Liver (tissue), 9 donors: Measurements from ENCODE around the gene DNAH8. TPM values are rescaled to one million over a fixed set of nuclear protein-coding genes. Genes with fewer than 3 reads are reported as not detected.

Experiments
- DNase-seq: peaks from one replicate; pipeline ENCODE4 v3.0.0-alpha.2; 2017; ENCODE audit warnings: low spot score
- H3K27ac ChIP-seq, 2 donors: one replicate each; pipeline ENCODE4 v1.7.0; 2013; ENCODE audit warnings: inconsistent platforms in 2 of 2, low read length in 2 of 2, control low read depth in 1 of 2, low read depth in 1 of 2, mild to moderate bottlenecking in 1 of 2
- H3K27me3 ChIP-seq, 4 donors: one replicate each; pipeline versions ENCODE4 v1.6.1 to v1.7.0; 2013; ENCODE audit warnings: low read length in 3 of 4, inconsistent platforms in 1 of 4, mild to moderate bottlenecking in 1 of 4, moderate library complexity in 1 of 4; ENCODE audit not compliant: control insufficient read depth in 4 of 4, insufficient read depth in 4 of 4
- H3K36me3 ChIP-seq, 4 donors: one replicate each; pipeline versions ENCODE4 v1.6.1 to v1.7.0; 2013; ENCODE audit warnings: low read length in 3 of 4, mild to moderate bottlenecking in 3 of 4, low read depth in 1 of 4, moderate library complexity in 1 of 4; ENCODE audit not compliant: control insufficient read depth in 4 of 4, insufficient read depth in 3 of 4
- H3K4me1 ChIP-seq, 4 donors: one replicate each; pipeline versions ENCODE4 v1.6.1 to v1.7.0; 2013; ENCODE audit warnings: low read length in 3 of 4, mild to moderate bottlenecking in 3 of 4, moderate library complexity in 1 of 4; ENCODE audit not compliant: control insufficient read depth in 4 of 4, insufficient read depth in 4 of 4
- H3K4me3 ChIP-seq, 3 donors: one replicate each; pipeline versions ENCODE4 v1.6.1 to v1.7.0; 2013; ENCODE audit warnings: low read length in 3 of 3, control low read depth in 1 of 3, low read depth in 1 of 3, mild to moderate bottlenecking in 1 of 3
- H3K9ac ChIP-seq, 2 donors: one replicate each; pipeline ENCODE4 v1.7.0; 2013; ENCODE audit warnings: low read length in 2 of 2, mild to moderate bottlenecking in 2 of 2, moderate library complexity in 2 of 2, control low read depth in 1 of 2, low read depth in 1 of 2
- H3K9me3 ChIP-seq, 4 donors: one replicate each; pipeline versions ENCODE4 v1.6.1 to v1.7.0; 2013; ENCODE audit warnings: low read length in 3 of 4; ENCODE audit not compliant: control insufficient read depth in 4 of 4
- ATF3 ChIP-seq: IDR thresholded peaks from 2 replicates; pipeline ENCODE4 v1.6.1; 2016; ENCODE audit warnings: antibody characterized with exemption
- CTCF ChIP-seq: fragments of 150-350 bp; IDR thresholded peaks from 2 replicates; pipeline ENCODE4 v1.5.1; 2017; ENCODE audit warnings: improper control_type of control experiment, low read depth, low read length; ENCODE audit not compliant: missing input control
- EGR1 ChIP-seq, 2 donors: IDR thresholded peaks; 2 replicates each; pipeline ENCODE4 v1.6.1; 2016 to 2018; ENCODE audit warnings: antibody characterized with exemption in 2 of 2, low read depth in 2 of 2
- FOXA1 ChIP-seq: IDR thresholded peaks from 2 replicates; pipeline ENCODE4 v1.6.1; 2016; ENCODE audit warnings: antibody characterized with exemption
- FOXA2 ChIP-seq: IDR thresholded peaks from 2 replicates; pipeline ENCODE4 v1.6.1; 2016; ENCODE audit warnings: antibody characterized with exemption
- GABPA ChIP-seq, 2 donors: IDR thresholded peaks in 1 of 2; conservative IDR thresholded peaks in 1 of 2; 2 replicates each; pipeline ENCODE4 v1.6.1; 2016; ENCODE audit warnings: antibody characterized with exemption in 2 of 2, mild to moderate bottlenecking in 1 of 2, moderate library complexity in 1 of 2
- HNF4A ChIP-seq, 2 donors: conservative IDR thresholded peaks; 2 replicates each; pipeline ENCODE4 v1.6.1; 2016; ENCODE audit warnings: antibody characterized with exemption in 2 of 2, mild to moderate bottlenecking in 2 of 2
- HNF4G ChIP-seq: IDR thresholded peaks from 2 replicates; pipeline ENCODE4 v1.6.1; 2016; ENCODE audit warnings: antibody characterized with exemption
- JUND ChIP-seq, 2 donors: IDR thresholded peaks; 2 replicates each; pipeline ENCODE4 v1.6.1; 2016; ENCODE audit warnings: antibody characterized with exemption in 2 of 2
- MAX ChIP-seq: IDR thresholded peaks from 2 replicates; pipeline ENCODE4 v1.6.1; 2016; ENCODE audit warnings: antibody characterized with exemption
- NR2F2 ChIP-seq: IDR thresholded peaks from 2 replicates; pipeline ENCODE4 v1.6.1; 2016; ENCODE audit warnings: antibody characterized with exemption
- RAD21 ChIP-seq, 2 donors: IDR thresholded peaks; 2 replicates each; pipeline ENCODE4 v1.6.1; 2016; ENCODE audit warnings: antibody characterized with exemption in 2 of 2, mild to moderate bottlenecking in 2 of 2
- REST ChIP-seq: IDR thresholded peaks from 2 replicates; pipeline ENCODE4 v1.6.1; 2016; ENCODE audit warnings: antibody characterized with exemption, mild to moderate bottlenecking
- RXRA ChIP-seq, 2 donors: IDR thresholded peaks; 2 replicates each; pipeline ENCODE4 v1.6.1; 2017 to 2018; ENCODE audit warnings: antibody characterized with exemption in 2 of 2, mild to moderate bottlenecking in 1 of 2
- SP1 ChIP-seq: IDR thresholded peaks from 2 replicates; pipeline ENCODE4 v1.6.1; 2018; ENCODE audit warnings: antibody characterized with exemption, mild to moderate bottlenecking
- TAF1 ChIP-seq: conservative IDR thresholded peaks from 2 replicates; pipeline ENCODE4 v1.6.1; 2016; ENCODE audit warnings: antibody characterized with exemption, mild to moderate bottlenecking
- YY1 ChIP-seq: IDR thresholded peaks from 2 replicates; pipeline ENCODE4 v1.6.1; 2016; ENCODE audit warnings: antibody characterized with exemption, mild to moderate bottlenecking
- ZBTB33 ChIP-seq: IDR thresholded peaks from 2 replicates; pipeline ENCODE4 v1.6.1; 2016; ENCODE audit warnings: antibody characterized with exemption
- WGBS: extraction: QIAGEN DNeasy Blood & Tissue Kit; methylation state at CpG from one replicate; pipeline ENCODE4 v1.1.7; 2013; 5-methylcytosine and 5-hydroxymethylcytosine counted together
- polyA plus RNA-seq, 2 donors: library from polyadenylated mRNA; stranded (reverse) in 1 of 2; unstranded in 1 of 2; fragments of 200-250 nt in 1 of 2; fragments of >200 nt in 1 of 2; fragmentation: Nextera tagmentation in 1 of 2; extraction: Ambion mirVana in 1 of 2; gene quantifications; one replicate each; pipeline versions ENCODE4 v1.2.1 to v1.2.3, GENCODE V29; 2013 to 2015
- total RNA-seq, 2 donors: library from RNA; depleted of rRNA; stranded (reverse); fragments of >200 nt; gene quantifications; one replicate each; pipeline ENCODE4 v1.2.3, GENCODE V29; 2014
- donor health status: healthy.
- donor health status: healthy.
- donor health status: healthy.
- donor health status: healthy.
- donor health status: healthy.

DNAH8 gene
- total and polyA plus RNA-seq, 4 donors: under 0.01 to 0.05 TPM; not detected in 2

GRCh38 chr6:38686270-38687042 is 28.7 kb upstream of the DNAH8 start:
- Histone ChIP-seq H3K27me3 (no peaks in the 10 kb centered on the region), H3K36me3 (peaks cover 2 to 16% (median 7%) of the 10 kb centered on the region in 4 donors), H3K9me3 (no peaks in the 10 kb centered on the region), H3K4me3 (no peak overlapping the region), H3K9ac (peak overlapping the region in 1 of 2 donors; percentile 14), H3K4me1 (peaks cover 7 to 30% (median 25%) of the 10 kb centered on the region in 4 donors), H3K27ac (peak overlapping the region; percentile 34 to 41)
- TF ChIP-seq TAF1 (no peak), RAD21 (IDR thresholded peaks at IDR 0.05) (no peak), HNF4A (conservative IDR thresholded peaks at IDR 0.05) (peak in 1 of 2 donors; percentile 20), HNF4G (no peak), FOXA2 (no peak), NR2F2 (no peak)
- WGBS: 79% methylated on average over 4 of the region's 4 CpGs
- DNase-seq: no peak

GRCh38 chr6:38687043-38687353 is 28.1 kb upstream of the DNAH8 start:
- Histone ChIP-seq H3K9me3 (no peaks in the 10 kb centered on the region), H3K27me3 (no peaks in the 10 kb centered on the region), H3K9ac (no peak overlapping the region), H3K4me3 (no peak overlapping the region), H3K27ac (peak overlapping the region; percentile 9 to 38), H3K36me3 (peaks cover under 1 to 10% (median 3%) of the 10 kb centered on the region in 4 donors), H3K4me1 (peaks cover 7 to 30% (median 25%) of the 10 kb centered on the region in 4 donors)
- 52% methylated on average over 2 of the region's 2 CpGs for WGBS
- no peak for DNase-seq
- TF ChIP-seq RAD21 (IDR thresholded peaks at IDR 0.05): peak in 1 of 2 donors; percentile 21
- peak; percentile 75 for TF ChIP-seq SP1
- peak; percentile 18 for TF ChIP-seq ZBTB33
- TF ChIP-seq HNF4G: peak; percentile 64
- TF ChIP-seq FOXA1: no peak
- peak; percentile 55 to 74 for TF ChIP-seq EGR1 (IDR thresholded peaks at IDR 0.05; ENCODE audit: low read depth in 2 of 2)
- peak; percentile 88 to 93 for TF ChIP-seq HNF4A (conservative IDR thresholded peaks at IDR 0.05)
- no peak for TF ChIP-seq TAF1
- peak; percentile 33 for TF ChIP-seq YY1
- no peak for TF ChIP-seq GABPA (IDR thresholded peaks at IDR 0.05 in 1 of 2, conservative IDR thresholded peaks at IDR 0.05 in 1 of 2)
- TF ChIP-seq JUND (IDR thresholded peaks at IDR 0.05): peak; percentile 55 to 62
- no peak for TF ChIP-seq MAX
- TF ChIP-seq ATF3: peak; percentile 85
- TF ChIP-seq REST: no peak
- TF ChIP-seq RXRA (IDR thresholded peaks at IDR 0.05): peak; percentile 63 to 68
- TF ChIP-seq FOXA2: no peak
- no peak for TF ChIP-seq CTCF
- no peak for TF ChIP-seq NR2F2
